Measurements from ENCODE around the gene PLCH1.

The PLCH1 gene

GRCh38 chr3:155387571-155387970 lies 357.3 kb downstream of the PLCH1 start (continued):
- no peak for TF ChIP-seq TCF4 (CRISPR knock-in tag; IDR thresholded peaks at IDR 0.05; ENCODE audit: borderline replicate concordance)
- no peak for TF ChIP-seq ZFP30 (CRISPR knock-in tag; IDR thresholded peaks at IDR 0.05)
- no peak for TF ChIP-seq TOX (CRISPR knock-in tag; IDR thresholded peaks at IDR 0.05; ENCODE audit: borderline replicate concordance)
- TF ChIP-seq ZC3H10 (CRISPR knock-in tag; IDR thresholded peaks at IDR 0.05): no peak
- TF ChIP-seq CSDC2 (CRISPR knock-in tag; IDR thresholded peaks at IDR 0.05): no peak
- no peak for TF ChIP-seq OSR1 (CRISPR knock-in tag; IDR thresholded peaks at IDR 0.05)
- TF ChIP-seq BACH2 (CRISPR knock-in tag; IDR thresholded peaks at IDR 0.05; ENCODE audit: borderline replicate concordance): no peak
- TF ChIP-seq ARNTL (CRISPR knock-in tag; IDR thresholded peaks at IDR 0.05; ENCODE audit: borderline replicate concordance, low read depth): no peak

- ATAC-seq: no peak
- no peak for TF ChIP-seq TCF4 (CRISPR knock-in tag; IDR thresholded peaks at IDR 0.05; ENCODE audit: borderline replicate concordance)
- TF ChIP-seq BACH2 (CRISPR knock-in tag; IDR thresholded peaks at IDR 0.05; ENCODE audit: borderline replicate concordance): no peak
- TF ChIP-seq ZFP3 (CRISPR knock-in tag; IDR thresholded peaks at IDR 0.05): no peak
- no peak for TF ChIP-seq OSR1 (CRISPR knock-in tag; IDR thresholded peaks at IDR 0.05)
- TF ChIP-seq CREB5 (CRISPR knock-in tag; IDR thresholded peaks at IDR 0.05; ENCODE audit: low read depth): no peak
- no peak for TF ChIP-seq PATZ1 (CRISPR knock-in tag; IDR thresholded peaks at IDR 0.05; ENCODE audit: borderline replicate concordance)
- TF ChIP-seq ARNTL (CRISPR knock-in tag; IDR thresholded peaks at IDR 0.05; ENCODE audit: borderline replicate concordance, low read depth): no peak
- TF ChIP-seq SNAI2 (CRISPR knock-in tag; IDR thresholded peaks at IDR 0.05): no peak
- no peak for TF ChIP-seq ZC3H10 (CRISPR knock-in tag; IDR thresholded peaks at IDR 0.05)
- TF ChIP-seq ZNF70 (CRISPR knock-in tag; IDR thresholded peaks at IDR 0.05): no peak
- no peak for TF ChIP-seq ZNF565 (CRISPR knock-in tag; conservative IDR thresholded peaks at IDR 0.05; ENCODE audit: low read depth)
- no peak for TF ChIP-seq PPARA (CRISPR knock-in tag; IDR thresholded peaks at IDR 0.05; ENCODE audit: borderline replicate concordance)
- TF ChIP-seq TSHZ2 (CRISPR knock-in tag; IDR thresholded peaks at IDR 0.05): no peak
- no peak for TF ChIP-seq RARB (CRISPR knock-in tag; IDR thresholded peaks at IDR 0.05)
- TF ChIP-seq POU6F1 (CRISPR knock-in tag; IDR thresholded peaks at IDR 0.05; ENCODE audit: borderline replicate concordance, low read depth): no peak
- TF ChIP-seq ESRRG (CRISPR knock-in tag; IDR thresholded peaks at IDR 0.05): no peak
- no peak for TF ChIP-seq ZFP30 (CRISPR knock-in tag; IDR thresholded peaks at IDR 0.05)
Measured at GRCh38 chr3:155386919-155387318, 358.0 kb downstream of the PLCH1 start.

- TF ChIP-seq ZNF70 (CRISPR knock-in tag; IDR thresholded peaks at IDR 0.05) (no peak), GLIS3 (CRISPR knock-in tag; IDR thresholded peaks at IDR 0.05) (no peak), POU6F1 (CRISPR knock-in tag; IDR thresholded peaks at IDR 0.05; ENCODE audit: borderline replicate concordance, low read depth) (no peak)
- ATAC-seq: no peak
Measured at GRCh38 chr3:155385896-155386625, 358.8 kb downstream of the PLCH1 start.
